HEK293 (cell line): Measurements from ENCODE around the gene ELAVL1.
A peak's percentile ranks its signal among the peaks of the same experiment; 100 is the strongest.

Experiments used
- GLIS1 ChIP-seq: fragments of 450-650 bp; formaldehyde crosslinking; IDR thresholded peaks from 2 replicates; pipeline ENCODE4 v1.5.1; 2016; ENCODE audit warnings: missing biosample characterization, missing genetic modification characterization
- KLF16 ChIP-seq: fragments of 450-650 bp; formaldehyde crosslinking; IDR thresholded peaks from 2 replicates; pipeline ENCODE4 v1.5.1; 2017; ENCODE audit warnings: missing biosample characterization, missing genetic modification characterization
- KLF7 ChIP-seq: fragments of 450-650 bp; formaldehyde crosslinking; IDR thresholded peaks from 2 replicates; pipeline ENCODE4 v1.5.1; 2016; ENCODE audit warnings: missing biosample characterization, missing genetic modification characterization, borderline replicate concordance
- PRDM1 ChIP-seq: fragments of 450-650 bp; formaldehyde crosslinking; IDR thresholded peaks from 2 replicates; pipeline ENCODE4; 2016; ENCODE audit warnings: missing biosample characterization, missing genetic modification characterization
- ZBTB21 ChIP-seq: fragments of 450-650 bp; formaldehyde crosslinking; IDR thresholded peaks from 2 replicates; pipeline ENCODE4 v1.5.1; 2017; ENCODE audit warnings: missing biosample characterization, missing genetic modification characterization
- ZBTB48 ChIP-seq: fragments of 450-650 bp; formaldehyde crosslinking; IDR thresholded peaks from 2 replicates; pipeline ENCODE4 v1.5.1; 2016; ENCODE audit warnings: missing biosample characterization, missing genetic modification characterization
- ZBTB7A ChIP-seq: fragments of 450-650 bp; formaldehyde crosslinking; IDR thresholded peaks from 2 replicates; pipeline ENCODE4 v1.5.1; 2016; ENCODE audit warnings: low read depth, missing biosample characterization, missing genetic modification characterization
- ZNF2 ChIP-seq: fragments of 450-650 bp; formaldehyde crosslinking; IDR thresholded peaks from 2 replicates; pipeline ENCODE4 v1.5.1; 2016; ENCODE audit warnings: missing biosample characterization, missing genetic modification characterization
- ZNF211 ChIP-seq: fragments of 450-650 bp; formaldehyde crosslinking; IDR thresholded peaks from 2 replicates; pipeline ENCODE4 v1.5.1; 2016; ENCODE audit warnings: low read depth, missing biosample characterization, missing genetic modification characterization
- ZNF311 ChIP-seq: fragments of 450-650 bp; formaldehyde crosslinking; IDR thresholded peaks from 2 replicates; pipeline ENCODE4 v1.5.1; 2017; ENCODE audit warnings: missing biosample characterization, missing genetic modification characterization, borderline replicate concordance
- ZNF394 ChIP-seq: fragments of 450-650 bp; formaldehyde crosslinking; IDR thresholded peaks from 2 replicates; pipeline ENCODE4 v1.5.1; 2016; ENCODE audit warnings: missing biosample characterization, missing genetic modification characterization, mild to moderate bottlenecking, moderate library complexity, borderline replicate concordance
- ZNF776 ChIP-seq: fragments of 450-650 bp; formaldehyde crosslinking; IDR thresholded peaks from 2 replicates; pipeline ENCODE4 v1.5.0; 2017; ENCODE audit warnings: missing biosample characterization, missing genetic modification characterization, borderline replicate concordance
- ZSCAN23 ChIP-seq: fragments of 450-650 bp; formaldehyde crosslinking; IDR thresholded peaks from 2 replicates; pipeline ENCODE4 v1.5.1; 2016; ENCODE audit warnings: missing biosample characterization, missing genetic modification characterization
- TF ChIP-seq, protein P1 (sequence below): fragments of 450-650 bp; formaldehyde crosslinking; conservative IDR thresholded peaks from 2 replicates; pipeline ENCODE4 v1.5.1; 2016; ENCODE audit warnings: low read depth, missing biosample characterization, missing genetic modification characterization
- TF ChIP-seq, protein P2 (sequence below): fragments of 450-650 bp; formaldehyde crosslinking; IDR thresholded peaks from 2 replicates; pipeline ENCODE4 v1.5.1; 2017; ENCODE audit warnings: missing biosample characterization, missing genetic modification characterization
- TF ChIP-seq, protein P3 (sequence below): fragments of 450-650 bp; formaldehyde crosslinking; IDR thresholded peaks from 2 replicates; pipeline ENCODE4 v1.5.1; 2016; ENCODE audit warnings: missing biosample characterization, missing genetic modification characterization, low read depth
- TF ChIP-seq, protein P4 (sequence below): fragments of 450-650 bp; formaldehyde crosslinking; IDR thresholded peaks from 2 replicates; pipeline ENCODE4 v1.5.1; 2016; ENCODE audit warnings: missing biosample characterization, missing genetic modification characterization
- TF ChIP-seq, protein P5 (sequence below): fragments of 450-650 bp; formaldehyde crosslinking; IDR thresholded peaks from 2 replicates; pipeline ENCODE4 v1.5.1; 2016; ENCODE audit warnings: missing biosample characterization, missing genetic modification characterization
- TF ChIP-seq, protein P6 (sequence below): fragments of 450-650 bp; formaldehyde crosslinking; IDR thresholded peaks from 2 replicates; pipeline ENCODE4 v1.5.1; 2016; ENCODE audit warnings: missing biosample characterization, missing genetic modification characterization
- TF ChIP-seq, protein P7 (sequence below): fragments of 450-650 bp; formaldehyde crosslinking; IDR thresholded peaks from 2 replicates; pipeline ENCODE4 v1.5.1; 2017; ENCODE audit warnings: missing biosample characterization, missing genetic modification characterization
- TF ChIP-seq, protein P8 (sequence below): sonication (generic); formaldehyde crosslinking; IDR thresholded peaks from 2 replicates; pipeline ENCODE4 v1.8.1; 2022; ENCODE audit warnings: mild to moderate bottlenecking, moderate library complexity, missing genetic modification reagents

Gene ELAVL1

DNA sequence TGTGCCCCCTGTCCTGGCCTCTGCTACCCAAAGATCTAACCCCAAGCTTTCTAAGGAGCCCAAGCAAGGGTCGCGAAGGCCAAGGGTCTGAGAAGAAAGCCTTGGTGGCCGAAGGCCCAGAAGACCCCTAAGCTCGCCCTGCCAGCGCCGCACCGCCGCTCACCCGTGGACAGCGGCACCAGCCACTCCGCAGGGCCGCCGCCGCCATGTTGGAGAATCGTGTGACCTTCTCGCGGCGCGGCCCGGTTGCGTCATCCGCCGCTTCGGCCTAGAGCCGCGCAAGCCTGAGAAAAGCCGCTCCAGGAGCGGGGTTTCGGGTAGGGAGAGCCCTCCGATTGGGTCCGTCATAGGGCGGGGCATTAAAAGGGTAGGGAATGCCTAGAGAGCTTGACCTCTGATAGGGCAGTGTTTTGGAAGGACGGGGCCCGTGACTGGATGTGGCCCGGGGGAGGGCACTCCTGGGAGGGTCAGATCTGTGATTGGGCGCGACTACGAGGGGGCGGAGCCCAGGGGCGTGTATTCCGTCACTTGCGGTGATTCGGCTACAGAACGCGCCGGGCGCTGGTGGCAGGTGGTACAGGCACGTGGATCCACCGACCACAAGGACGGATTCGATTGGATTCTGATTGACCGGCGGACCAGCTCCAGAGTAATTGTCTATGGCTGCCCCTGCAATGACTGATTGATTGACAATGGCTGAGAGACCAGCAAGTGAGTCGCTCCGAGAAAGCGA lies 61.8 kb downstream of the ELAVL1 start, which contains the start of gene TIMM44 (continued):
- TF ChIP-seq, protein P1, sequence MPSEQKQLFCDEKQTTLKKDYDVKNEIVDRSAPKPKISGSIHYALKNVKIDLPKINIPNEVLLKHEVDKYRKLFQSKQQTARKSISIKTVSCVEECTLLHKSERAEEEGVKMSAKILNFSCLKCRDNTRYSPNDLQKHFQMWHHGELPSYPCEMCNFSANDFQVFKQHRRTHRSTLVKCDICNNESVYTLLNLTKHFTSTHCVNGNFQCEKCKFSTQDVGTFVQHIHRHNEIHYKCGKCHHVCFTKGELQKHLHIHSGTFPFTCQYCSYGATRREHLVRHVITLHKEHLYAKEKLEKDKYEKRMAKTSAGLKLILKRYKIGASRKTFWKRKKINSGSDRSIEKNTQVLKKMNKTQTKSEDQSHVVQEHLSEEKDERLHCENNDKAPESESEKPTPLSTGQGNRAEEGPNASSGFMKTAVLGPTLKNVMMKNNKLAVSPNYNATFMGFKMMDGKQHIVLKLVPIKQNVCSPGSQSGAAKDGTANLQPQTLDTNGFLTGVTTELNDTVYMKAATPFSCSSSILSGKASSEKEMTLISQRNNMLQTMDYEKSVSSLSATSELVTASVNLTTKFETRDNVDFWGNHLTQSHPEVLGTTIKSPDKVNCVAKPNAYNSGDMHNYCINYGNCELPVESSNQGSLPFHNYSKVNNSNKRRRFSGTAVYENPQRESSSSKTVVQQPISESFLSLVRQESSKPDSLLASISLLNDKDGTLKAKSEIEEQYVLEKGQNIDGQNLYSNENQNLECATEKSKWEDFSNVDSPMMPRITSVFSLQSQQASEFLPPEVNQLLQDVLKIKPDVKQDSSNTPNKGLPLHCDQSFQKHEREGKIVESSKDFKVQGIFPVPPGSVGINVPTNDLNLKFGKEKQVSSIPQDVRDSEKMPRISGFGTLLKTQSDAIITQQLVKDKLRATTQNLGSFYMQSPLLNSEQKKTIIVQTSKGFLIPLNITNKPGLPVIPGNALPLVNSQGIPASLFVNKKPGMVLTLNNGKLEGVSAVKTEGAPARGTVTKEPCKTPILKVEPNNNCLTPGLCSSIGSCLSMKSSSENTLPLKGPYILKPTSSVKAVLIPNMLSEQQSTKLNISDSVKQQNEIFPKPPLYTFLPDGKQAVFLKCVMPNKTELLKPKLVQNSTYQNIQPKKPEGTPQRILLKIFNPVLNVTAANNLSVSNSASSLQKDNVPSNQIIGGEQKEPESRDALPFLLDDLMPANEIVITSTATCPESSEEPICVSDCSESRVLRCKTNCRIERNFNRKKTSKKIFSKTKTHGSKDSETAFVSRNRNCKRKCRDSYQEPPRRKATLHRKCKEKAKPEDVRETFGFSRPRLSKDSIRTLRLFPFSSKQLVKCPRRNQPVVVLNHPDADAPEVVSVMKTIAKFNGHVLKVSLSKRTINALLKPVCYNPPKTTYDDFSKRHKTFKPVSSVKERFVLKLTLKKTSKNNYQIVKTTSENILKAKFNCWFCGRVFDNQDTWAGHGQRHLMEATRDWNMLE (tag by site-specific recombination): no peak
- TF ChIP-seq, protein P2, sequence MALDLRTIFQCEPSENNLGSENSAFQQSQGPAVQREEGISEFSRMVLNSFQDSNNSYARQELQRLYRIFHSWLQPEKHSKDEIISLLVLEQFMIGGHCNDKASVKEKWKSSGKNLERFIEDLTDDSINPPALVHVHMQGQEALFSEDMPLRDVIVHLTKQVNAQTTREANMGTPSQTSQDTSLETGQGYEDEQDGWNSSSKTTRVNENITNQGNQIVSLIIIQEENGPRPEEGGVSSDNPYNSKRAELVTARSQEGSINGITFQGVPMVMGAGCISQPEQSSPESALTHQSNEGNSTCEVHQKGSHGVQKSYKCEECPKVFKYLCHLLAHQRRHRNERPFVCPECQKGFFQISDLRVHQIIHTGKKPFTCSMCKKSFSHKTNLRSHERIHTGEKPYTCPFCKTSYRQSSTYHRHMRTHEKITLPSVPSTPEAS (tag by site-specific recombination): no peak
- TF ChIP-seq ZNF776 (tag by site-specific recombination) (no peak), ZSCAN23 (tag by site-specific recombination) (no peak), ZNF394 (tag by site-specific recombination) (no peak), ZNF211 (tag by site-specific recombination) (no peak), ZBTB7A (tag by site-specific recombination) (peak; percentile 55; the same call in 1 of the 2 replicates), ZNF2 (tag by site-specific recombination) (peak; percentile 11; the same call in 1 of the 2 replicates), GLIS1 (tag by site-specific recombination) (peak; percentile 22; the same call in 1 of the 2 replicates), ZNF311 (no peak), ZBTB48 (tag by site-specific recombination) (no peak), KLF16 (peak; percentile 61; the same call in 1 of the 2 replicates), ZBTB21 (tag by site-specific recombination) (no peak; the same call in none of the 2 replicates), PRDM1 (tag by site-specific recombination) (no peak), KLF7 (peak; percentile 53; the same call in 1 of the 2 replicates)
- TF ChIP-seq, protein P3, sequence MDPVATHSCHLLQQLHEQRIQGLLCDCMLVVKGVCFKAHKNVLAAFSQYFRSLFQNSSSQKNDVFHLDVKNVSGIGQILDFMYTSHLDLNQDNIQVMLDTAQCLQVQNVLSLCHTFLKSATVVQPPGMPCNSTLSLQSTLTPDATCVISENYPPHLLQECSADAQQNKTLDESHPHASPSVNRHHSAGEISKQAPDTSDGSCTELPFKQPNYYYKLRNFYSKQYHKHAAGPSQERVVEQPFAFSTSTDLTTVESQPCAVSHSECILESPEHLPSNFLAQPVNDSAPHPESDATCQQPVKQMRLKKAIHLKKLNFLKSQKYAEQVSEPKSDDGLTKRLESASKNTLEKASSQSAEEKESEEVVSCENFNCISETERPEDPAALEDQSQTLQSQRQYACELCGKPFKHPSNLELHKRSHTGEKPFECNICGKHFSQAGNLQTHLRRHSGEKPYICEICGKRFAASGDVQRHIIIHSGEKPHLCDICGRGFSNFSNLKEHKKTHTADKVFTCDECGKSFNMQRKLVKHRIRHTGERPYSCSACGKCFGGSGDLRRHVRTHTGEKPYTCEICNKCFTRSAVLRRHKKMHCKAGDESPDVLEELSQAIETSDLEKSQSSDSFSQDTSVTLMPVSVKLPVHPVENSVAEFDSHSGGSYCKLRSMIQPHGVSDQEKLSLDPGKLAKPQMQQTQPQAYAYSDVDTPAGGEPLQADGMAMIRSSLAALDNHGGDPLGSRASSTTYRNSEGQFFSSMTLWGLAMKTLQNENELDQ: no peak
- TF ChIP-seq, protein P4, sequence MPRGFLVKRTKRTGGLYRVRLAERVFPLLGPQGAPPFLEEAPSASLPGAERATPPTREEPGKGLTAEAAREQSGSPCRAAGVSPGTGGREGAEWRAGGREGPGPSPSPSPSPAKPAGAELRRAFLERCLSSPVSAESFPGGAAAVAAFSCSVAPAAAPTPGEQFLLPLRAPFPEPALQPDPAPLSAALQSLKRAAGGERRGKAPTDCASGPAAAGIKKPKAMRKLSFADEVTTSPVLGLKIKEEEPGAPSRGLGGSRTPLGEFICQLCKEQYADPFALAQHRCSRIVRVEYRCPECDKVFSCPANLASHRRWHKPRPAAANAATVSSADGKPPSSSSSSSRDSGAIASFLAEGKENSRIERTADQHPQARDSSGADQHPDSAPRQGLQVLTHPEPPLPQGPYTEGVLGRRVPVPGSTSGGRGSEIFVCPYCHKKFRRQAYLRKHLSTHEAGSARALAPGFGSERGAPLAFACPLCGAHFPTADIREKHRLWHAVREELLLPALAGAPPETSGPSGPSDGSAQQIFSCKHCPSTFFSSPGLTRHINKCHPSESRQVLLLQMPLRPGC: no peak
- TF ChIP-seq, protein P5, sequence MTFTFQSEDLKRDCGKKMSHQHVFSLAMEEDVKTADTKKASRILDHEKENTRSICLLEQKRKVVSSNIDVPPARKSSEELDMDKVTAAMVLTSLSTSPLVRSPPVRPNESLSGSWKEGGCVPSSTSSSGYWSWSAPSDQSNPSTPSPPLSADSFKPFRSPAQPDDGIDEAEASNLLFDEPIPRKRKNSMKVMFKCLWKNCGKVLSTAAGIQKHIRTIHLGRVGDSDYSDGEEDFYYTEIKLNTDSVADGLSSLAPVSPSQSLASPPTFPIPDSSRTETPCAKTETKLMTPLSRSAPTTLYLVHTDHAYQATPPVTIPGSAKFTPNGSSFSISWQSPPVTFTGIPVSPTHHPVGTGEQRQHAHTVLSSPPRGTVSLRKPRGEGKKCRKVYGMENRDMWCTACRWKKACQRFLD (tag by site-specific recombination): no peak
- TF ChIP-seq, protein P6, sequence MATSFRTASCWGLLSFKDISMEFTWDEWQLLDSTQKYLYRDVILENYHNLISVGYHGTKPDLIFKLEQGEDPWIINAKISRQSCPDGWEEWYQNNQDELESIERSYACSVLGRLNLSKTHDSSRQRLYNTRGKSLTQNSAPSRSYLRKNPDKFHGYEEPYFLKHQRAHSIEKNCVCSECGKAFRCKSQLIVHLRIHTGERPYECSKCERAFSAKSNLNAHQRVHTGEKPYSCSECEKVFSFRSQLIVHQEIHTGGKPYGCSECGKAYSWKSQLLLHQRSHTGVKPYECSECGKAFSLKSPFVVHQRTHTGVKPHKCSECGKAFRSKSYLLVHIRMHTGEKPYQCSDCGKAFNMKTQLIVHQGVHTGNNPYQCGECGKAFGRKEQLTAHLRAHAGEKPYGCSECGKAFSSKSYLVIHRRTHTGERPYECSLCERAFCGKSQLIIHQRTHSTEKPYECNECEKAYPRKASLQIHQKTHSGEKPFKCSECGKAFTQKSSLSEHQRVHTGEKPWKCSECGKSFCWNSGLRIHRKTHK: no peak
- TF ChIP-seq, protein P7, sequence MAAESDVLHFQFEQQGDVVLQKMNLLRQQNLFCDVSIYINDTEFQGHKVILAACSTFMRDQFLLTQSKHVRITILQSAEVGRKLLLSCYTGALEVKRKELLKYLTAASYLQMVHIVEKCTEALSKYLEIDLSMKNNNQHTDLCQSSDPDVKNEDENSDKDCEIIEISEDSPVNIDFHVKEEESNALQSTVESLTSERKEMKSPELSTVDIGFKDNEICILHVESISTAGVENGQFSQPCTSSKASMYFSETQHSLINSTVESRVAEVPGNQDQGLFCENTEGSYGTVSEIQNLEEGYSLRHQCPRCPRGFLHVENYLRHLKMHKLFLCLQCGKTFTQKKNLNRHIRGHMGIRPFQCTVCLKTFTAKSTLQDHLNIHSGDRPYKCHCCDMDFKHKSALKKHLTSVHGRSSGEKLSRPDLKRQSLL (tag by site-specific recombination): peak; percentile 97
- TF ChIP-seq, protein P8, sequence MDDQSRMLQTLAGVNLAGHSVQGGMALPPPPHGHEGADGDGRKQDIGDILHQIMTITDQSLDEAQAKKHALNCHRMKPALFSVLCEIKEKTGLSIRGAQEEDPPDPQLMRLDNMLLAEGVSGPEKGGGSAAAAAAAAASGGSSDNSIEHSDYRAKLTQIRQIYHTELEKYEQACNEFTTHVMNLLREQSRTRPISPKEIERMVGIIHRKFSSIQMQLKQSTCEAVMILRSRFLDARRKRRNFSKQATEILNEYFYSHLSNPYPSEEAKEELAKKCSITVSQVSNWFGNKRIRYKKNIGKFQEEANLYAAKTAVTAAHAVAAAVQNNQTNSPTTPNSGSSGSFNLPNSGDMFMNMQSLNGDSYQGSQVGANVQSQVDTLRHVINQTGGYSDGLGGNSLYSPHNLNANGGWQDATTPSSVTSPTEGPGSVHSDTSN (CRISPR knock-in tag): peak; percentile 47; the same call in 1 of the 2 replicates
